ENCODE measurements around the gene HSP90B1.

Gene HSP90B1

GRCh38 chr12:103930787-103931735 lies 851 bp downstream of the HSP90B1 start:
- DNase-seq, result peak; percentile 21 to 23

GRCh38 chr12:103933237-103933636 lies 3.0 kb downstream of the HSP90B1 start:
- DNase-seq, result no peak

- DNase-seq, result no peak
Observed at GRCh38 chr12:103936679-103937078, 6.5 kb downstream of the HSP90B1 start.

GRCh38 chr12:103944964-103945363 lies 14.8 kb downstream of the HSP90B1 start:
- DNase-seq, result no peak

- no peak for DNase-seq
Observed at GRCh38 chr12:103947871-103948555, 17.8 kb downstream of the HSP90B1 start.

GRCh38 chr12:103948746-103949406 lies 18.7 kb downstream of the HSP90B1 start:
- no peak for DNase-seq

- DNase-seq, result no peak
Observed at GRCh38 chr12:103952497-103952896, 22.3 kb downstream of the HSP90B1 start.

- no peak for DNase-seq
Observed at GRCh38 chr12:103955811-103956508, 25.8 kb downstream of the HSP90B1 start.

- DNase-seq, result no peak
Observed at GRCh38 chr12:103956509-103957027, 26.4 kb downstream of the HSP90B1 start.

- no peak for DNase-seq
Observed at GRCh38 chr12:103957865-103958388, 27.7 kb downstream of the HSP90B1 start.

GRCh38 chr12:103958621-103959020 lies 28.4 kb downstream of the HSP90B1 start:
- DNase-seq, result no peak

- DNase-seq, result no peak
Observed at GRCh38 chr12:103960616-103961227, 30.5 kb downstream of the HSP90B1 start.

GRCh38 chr12:103962493-103962892 lies 32.3 kb downstream of the HSP90B1 start:
- no peak for DNase-seq

- DNase-seq, result no peak
Observed at GRCh38 chr12:103964805-103965204, 34.6 kb downstream of the HSP90B1 start.

GRCh38 chr12:103965255-103965589 lies 35.0 kb downstream of the HSP90B1 start:
- DNase-seq, result no peak

GRCh38 chr12:103965590-103966504 lies 35.6 kb downstream of the HSP90B1 start, which contains the start of gene TDG:
TSS of gene TDG (plus strand) at chr12:103965872. CDS start at chr12:103966038, 166 bp downstream.
- DNase-seq, result peak; percentile 98

GRCh38 chr12:103966736-103967135 lies 36.5 kb downstream of the HSP90B1 start:
- no peak for DNase-seq

- no peak for DNase-seq
Observed at GRCh38 chr12:103969391-103969790, 39.2 kb downstream of the HSP90B1 start.

GRCh38 chr12:103973909-103974308 lies 43.7 kb downstream of the HSP90B1 start:
- no peak for DNase-seq

- DNase-seq, result no peak
Observed at GRCh38 chr12:103975368-103975767, 45.2 kb downstream of the HSP90B1 start.
